ENCODE data around the gene BMP2K.

The BMP2K gene

GRCh38 chr4:78768452-78769180 lies 7.5 kb upstream of the BMP2K start (continued):
- TF ChIP-seq TSHZ2 (CRISPR knock-in tag; IDR thresholded peaks at IDR 0.05) (no peak), TOX (CRISPR knock-in tag; IDR thresholded peaks at IDR 0.05; ENCODE audit: borderline replicate concordance) (no peak), ZNF565 (CRISPR knock-in tag; conservative IDR thresholded peaks at IDR 0.05; ENCODE audit: low read depth) (no peak), TCF4 (CRISPR knock-in tag; IDR thresholded peaks at IDR 0.05; ENCODE audit: borderline replicate concordance) (no peak), CSRNP3 (CRISPR knock-in tag; IDR thresholded peaks at IDR 0.05) (no peak), ZC3H10 (CRISPR knock-in tag; IDR thresholded peaks at IDR 0.05) (no peak), BACH2 (CRISPR knock-in tag; IDR thresholded peaks at IDR 0.05; ENCODE audit: borderline replicate concordance) (no peak)

- no peak for TF ChIP-seq CREB5 (CRISPR knock-in tag; IDR thresholded peaks at IDR 0.05; ENCODE audit: low read depth)
- no peak for TF ChIP-seq PPARA (CRISPR knock-in tag; IDR thresholded peaks at IDR 0.05; ENCODE audit: borderline replicate concordance)
- TF ChIP-seq ZNF70 (CRISPR knock-in tag; IDR thresholded peaks at IDR 0.05), result no peak
- no peak for TF ChIP-seq ESRRG (CRISPR knock-in tag; IDR thresholded peaks at IDR 0.05)
- no peak for TF ChIP-seq ZNF8 (CRISPR knock-in tag; IDR thresholded peaks at IDR 0.05)
- no peak for TF ChIP-seq OSR1 (CRISPR knock-in tag; IDR thresholded peaks at IDR 0.05)
- no peak for TF ChIP-seq ISL1 (CRISPR knock-in tag; IDR thresholded peaks at IDR 0.05)
- TF ChIP-seq POU6F1 (CRISPR knock-in tag; IDR thresholded peaks at IDR 0.05; ENCODE audit: borderline replicate concordance, low read depth), result no peak
- TF ChIP-seq RARB (CRISPR knock-in tag; IDR thresholded peaks at IDR 0.05), result no peak
- TF ChIP-seq GLIS3 (CRISPR knock-in tag; IDR thresholded peaks at IDR 0.05), result no peak
- TF ChIP-seq CSRNP3 (CRISPR knock-in tag; IDR thresholded peaks at IDR 0.05), result no peak
- no peak for TF ChIP-seq TSHZ2 (CRISPR knock-in tag; IDR thresholded peaks at IDR 0.05)
- TF ChIP-seq ARNTL (CRISPR knock-in tag; IDR thresholded peaks at IDR 0.05; ENCODE audit: borderline replicate concordance, low read depth), result no peak
- no peak for TF ChIP-seq ZC3H10 (CRISPR knock-in tag; IDR thresholded peaks at IDR 0.05)
- TF ChIP-seq BACH2 (CRISPR knock-in tag; IDR thresholded peaks at IDR 0.05; ENCODE audit: borderline replicate concordance), result no peak
- TF ChIP-seq PATZ1 (CRISPR knock-in tag; IDR thresholded peaks at IDR 0.05; ENCODE audit: borderline replicate concordance), result no peak
- no peak for TF ChIP-seq ZNF565 (CRISPR knock-in tag; conservative IDR thresholded peaks at IDR 0.05; ENCODE audit: low read depth)
- no peak for TF ChIP-seq ZFP30 (CRISPR knock-in tag; IDR thresholded peaks at IDR 0.05)
- no peak for ATAC-seq
Measured at GRCh38 chr4:78770091-78770642, 6.0 kb upstream of the BMP2K start.

All from SK-N-SH treated with all-trans-retinoic acid at 6 μM for 48 hours (cell line).